ENCODE measurements around the gene ELL3. TPM values are rescaled to one million over a fixed set of nuclear protein-coding genes. Genes with fewer than 3 reads are reported as not detected.
"Not testable (repeated sequence)": the region's sequence is repeated elsewhere in the genome, so short reads cannot be mapped to it uniquely, and the experiment has no call there.

Gene ELL3
- total and polyA plus RNA-seq, 2 of the 8 experiments (the other 6 are each of a cell fraction or from before 2014, with no cell fraction given): 9.2 to 13.7 TPM

DNA sequence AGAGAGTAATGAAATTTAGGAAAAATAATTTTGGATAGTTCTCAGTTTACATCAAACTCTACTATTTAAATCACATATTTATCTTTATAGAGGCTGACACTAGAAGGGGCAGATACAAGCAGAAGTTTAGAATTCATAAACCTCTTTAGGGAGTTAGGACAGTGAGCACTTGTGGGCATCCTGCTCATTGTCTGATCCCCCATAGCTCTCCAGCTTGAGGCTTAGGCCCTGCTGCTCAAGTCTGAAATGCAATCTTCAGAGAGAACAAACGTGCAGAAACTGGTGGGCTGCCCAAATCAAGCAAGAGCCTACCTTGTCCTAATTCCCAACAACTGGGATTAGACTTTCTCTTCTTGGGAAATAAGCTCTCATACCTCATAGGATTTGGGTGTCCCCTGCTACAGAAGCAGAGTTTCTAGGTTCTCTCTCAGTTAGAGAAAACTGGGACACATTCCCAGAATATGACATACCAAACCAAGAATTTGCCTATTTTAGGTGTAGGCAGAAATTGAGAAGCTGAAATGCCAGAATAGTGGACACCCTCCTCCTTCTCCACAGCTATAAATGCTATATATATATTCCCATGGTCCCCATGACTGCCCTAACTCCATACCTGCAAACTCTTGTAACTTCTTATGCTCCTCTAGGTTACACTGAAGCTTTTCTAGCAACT lies 48.6 kb downstream of the ELL3 start:
- H2BK120ac ChIP-seq (replicated peaks; ENCODE audit: low read depth, low read length); H3K56ac ChIP-seq (replicated peaks; ENCODE audit: insufficient read length, low read depth, low read length); H2AFZ ChIP-seq (ENCODE audit: low read length); H3K9me3 ChIP-seq (ENCODE audit: insufficient read depth in 2 of 2, low read depth in 1 of 2, low read length in 1 of 2); H3K18ac ChIP-seq (ENCODE audit: extremely low read depth, low read length); H3K27me3 ChIP-seq (replicated peaks in 1 of 4; ENCODE audit: control insufficient read depth in 3 of 4, extremely low read depth in 1 of 4, insufficient read depth in 3 of 4, low read length in 3 of 4); H3K23me2 ChIP-seq (ENCODE audit: low read depth, low read length); H3K27ac ChIP-seq (ENCODE audit: low read depth, low read length); H3K14ac ChIP-seq (ENCODE audit: insufficient read length); DNase-seq (ENCODE audit: low read depth in 1 of 2, low spot score in 2 of 2); FAIRE-seq; H4K5ac ChIP-seq (ENCODE audit: insufficient read length, low read depth, low read length); H3K4me2 ChIP-seq (ENCODE audit: insufficient read depth in 1 of 2, low read depth in 2 of 2, low read length in 2 of 2); H3K4me3 ChIP-seq (ENCODE audit: extremely low read depth in 1 of 4, insufficient read depth in 2 of 4, low read depth in 3 of 4, low read length in 4 of 4); H2BK5ac ChIP-seq (ENCODE audit: low read depth, low read length); H4K20me1 ChIP-seq (replicated peaks in 1 of 2; ENCODE audit: control insufficient read depth in 1 of 2, insufficient read depth in 2 of 2, low read length in 2 of 2); H2AK5ac ChIP-seq (ENCODE audit: low read depth, low read length); H2BK12ac ChIP-seq (ENCODE audit: low read depth, low read length); H2BK15ac ChIP-seq (ENCODE audit: low read length); H3K4me1 ChIP-seq (replicated peaks in 1 of 4; ENCODE audit: control insufficient read depth in 3 of 4, insufficient read depth in 4 of 4, low read length in 3 of 4); H3K23ac ChIP-seq (ENCODE audit: insufficient read length); CTCF ChIA-PET (ENCODE audit: partially characterized antibody); H3K36me3 ChIP-seq (ENCODE audit: control insufficient read depth in 2 of 4, insufficient read depth in 4 of 4, low read length in 3 of 4); H3K4ac ChIP-seq (replicated peaks; ENCODE audit: insufficient read length, low read depth, low read length); H3K79me2 ChIP-seq (ENCODE audit: control insufficient read depth in 1 of 2, insufficient read depth in 2 of 2, low read length in 2 of 2); H3K79me1 ChIP-seq (ENCODE audit: low read depth, low read length); H4K8ac ChIP-seq (ENCODE audit: extremely low read depth, insufficient read depth, low read length); H3K9ac ChIP-seq (replicated peaks in 1 of 4; ENCODE audit: extremely low read depth in 1 of 4, low read depth in 3 of 4, low read length in 3 of 4); H2BK20ac ChIP-seq (ENCODE audit: low read length); H4K91ac ChIP-seq (replicated peaks; ENCODE audit: insufficient read length, low read length): not testable (repeated sequence)
- POLR2A ChIA-PET (ENCODE audit: partially characterized antibody): interaction anchor here (1.4 kb wide), 1 partner anchor 9 kb away, joined by 3 read pairs; no protein-coding TSS in a partner anchor
- 89% methylated on average over 1 of the region's 1 CpG; no CpG with 5 or more reads in 1 of the 2 experiments for WGBS, 2 experiments (ENCODE audit: extremely low coverage in 1 of 2, insufficient coverage in 1 of 2, insufficient read length in 1 of 2, insufficient replicate concordance in 2 of 2, low coverage in 1 of 2, low lambda C conversion rate in 2 of 2, missing lambda C conversion rate in 1 of 2)

DNA sequence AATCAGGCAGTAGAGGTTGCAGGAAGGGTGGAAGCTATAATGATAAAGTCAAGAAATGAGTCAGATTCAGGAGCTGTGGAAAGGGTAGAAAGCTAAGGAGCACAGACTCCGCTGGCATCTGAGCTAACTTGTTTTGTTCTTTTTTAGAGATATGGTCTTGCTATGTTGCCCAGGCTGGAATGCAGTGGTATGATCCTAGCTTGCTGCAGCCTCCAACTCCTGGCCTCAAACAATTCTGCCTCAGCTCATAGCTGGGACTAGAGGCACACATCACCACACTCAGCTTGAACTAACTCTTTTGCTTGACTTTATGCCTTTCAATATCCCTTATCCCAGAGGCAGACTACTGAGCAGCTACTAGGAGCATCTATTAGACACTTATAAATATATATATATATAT lies 50.5 kb downstream of the ELL3 start:
- H4K20me1 ChIP-seq (replicated peaks in 1 of 2; ENCODE audit: control insufficient read depth in 1 of 2, insufficient read depth in 2 of 2, low read length in 2 of 2); H3K27ac ChIP-seq (ENCODE audit: low read depth, low read length); H4K8ac ChIP-seq (ENCODE audit: extremely low read depth, insufficient read depth, low read length); POLR2A ChIA-PET (ENCODE audit: partially characterized antibody); H2AFZ ChIP-seq (ENCODE audit: low read length); H3K4me3 ChIP-seq (ENCODE audit: extremely low read depth in 1 of 4, insufficient read depth in 2 of 4, low read depth in 3 of 4, low read length in 4 of 4); H3K27me3 ChIP-seq (replicated peaks in 1 of 4; ENCODE audit: control insufficient read depth in 3 of 4, extremely low read depth in 1 of 4, insufficient read depth in 3 of 4, low read length in 3 of 4); H3K14ac ChIP-seq (ENCODE audit: insufficient read length); DNase-seq (ENCODE audit: low read depth in 1 of 2, low spot score in 2 of 2); H2BK15ac ChIP-seq (ENCODE audit: low read length); H3K79me1 ChIP-seq (ENCODE audit: low read depth, low read length); H3K9me3 ChIP-seq (ENCODE audit: insufficient read depth in 2 of 2, low read depth in 1 of 2, low read length in 1 of 2); H3K4ac ChIP-seq (replicated peaks; ENCODE audit: insufficient read length, low read depth, low read length); H3K79me2 ChIP-seq (ENCODE audit: control insufficient read depth in 1 of 2, insufficient read depth in 2 of 2, low read length in 2 of 2); H3K36me3 ChIP-seq (ENCODE audit: control insufficient read depth in 2 of 4, insufficient read depth in 4 of 4, low read length in 3 of 4); H2BK120ac ChIP-seq (replicated peaks; ENCODE audit: low read depth, low read length); H3K56ac ChIP-seq (replicated peaks; ENCODE audit: insufficient read length, low read depth, low read length); H2BK12ac ChIP-seq (ENCODE audit: low read depth, low read length); H4K5ac ChIP-seq (ENCODE audit: insufficient read length, low read depth, low read length); H3K23me2 ChIP-seq (ENCODE audit: low read depth, low read length); H3K9ac ChIP-seq (replicated peaks in 1 of 4; ENCODE audit: extremely low read depth in 1 of 4, low read depth in 3 of 4, low read length in 3 of 4); H2AK5ac ChIP-seq (ENCODE audit: low read depth, low read length); H4K91ac ChIP-seq (replicated peaks; ENCODE audit: insufficient read length, low read length); H2BK20ac ChIP-seq (ENCODE audit: low read length); H2BK5ac ChIP-seq (ENCODE audit: low read depth, low read length); FAIRE-seq; H3K18ac ChIP-seq (ENCODE audit: extremely low read depth, low read length); H3K4me2 ChIP-seq (ENCODE audit: insufficient read depth in 1 of 2, low read depth in 2 of 2, low read length in 2 of 2); H3K4me1 ChIP-seq (replicated peaks in 1 of 4; ENCODE audit: control insufficient read depth in 3 of 4, insufficient read depth in 4 of 4, low read length in 3 of 4); H3K23ac ChIP-seq (ENCODE audit: insufficient read length): not testable (repeated sequence)
- 87% methylated on average over 1 of the region's 1 CpG; no CpG with 5 or more reads in 1 of the 2 experiments for WGBS, 2 experiments (ENCODE audit: extremely low coverage in 1 of 2, insufficient coverage in 1 of 2, insufficient read length in 1 of 2, insufficient replicate concordance in 2 of 2, low coverage in 1 of 2, low lambda C conversion rate in 2 of 2, missing lambda C conversion rate in 1 of 2)
- CTCF ChIA-PET (ENCODE audit: partially characterized antibody): interaction anchor here (0.5 kb wide), 1 partner anchor 9 kb away, joined by 3 read pairs; no protein-coding TSS in a partner anchor
